Esophagus squamous epithelium (tissue), 5 donors: ENCODE data around the gene TESK2. TPM values are rescaled to one million over a fixed set of nuclear protein-coding genes. Genes with fewer than 3 reads are reported as not detected.

Source experiments
- DNase-seq: peaks from one replicate; lab custom pipeline; 2025; lab: John Stamatoyannopoulos, UW
- H3K27ac ChIP-seq, 4 donors: fragments of 200-600 bp; sonication (generic); one replicate each; pipeline ENCODE4 v1.5.1; 2016 to 2019; ENCODE audit warnings: mild to moderate bottlenecking in 1 of 4
- H3K27me3 ChIP-seq, 4 donors: fragments of 200-600 bp; sonication (generic); 1 replicate in 3 of 4; 2 replicates in 1 of 4; pipeline versions ENCODE4 v1.5.1 to v1.6.0; 2017 to 2021; ENCODE audit warnings: antibody characterized with exemption in 1 of 4
- H3K36me3 ChIP-seq, 3 donors: fragments of 200-600 bp; sonication (generic); one replicate each; pipeline ENCODE4 v1.5.1; 2016 to 2019
- H3K4me1 ChIP-seq, 3 donors: fragments of 200-600 bp; sonication (generic); one replicate each; pipeline ENCODE4 v1.5.1; 2017 to 2019
- H3K4me3 ChIP-seq, 4 donors: fragments of 200-600 bp; sonication (generic); 1 replicate in 3 of 4; 2 replicates in 1 of 4; pipeline ENCODE4 v1.5.1; 2016 to 2019; ENCODE audit warnings: mild to moderate bottlenecking in 2 of 4, moderate library complexity in 1 of 4
- H3K9me3 ChIP-seq, 3 donors: fragments of 200-600 bp; sonication (generic); one replicate each; pipeline ENCODE4 v1.5.1; 2016 to 2019
- POLR2A ChIP-seq, 4 donors: fragments of 450-650 bp; IDR thresholded peaks; one replicate each; pipeline ENCODE4 v1.6.1; 2017; ENCODE audit warnings: antibody characterized with exemption in 4 of 4, mild to moderate bottlenecking in 4 of 4, moderate library complexity in 3 of 4
- WGBS, 2 donors: methylation state at CpG; one replicate each; pipeline ENCODE4 v1.1.5; 2018; 5-methylcytosine and 5-hydroxymethylcytosine counted together
- intact Hi-C: fragments of 100-400 bp; cut with DNase I; formaldehyde crosslinking; loops from one replicate; pipeline ENCODE4 v1.15.0; 2022
- total RNA-seq, 4 donors: library from RNA; depleted of rRNA; stranded (reverse); fragments of >200 nt; gene quantifications; one replicate each; pipeline ENCODE4 v1.1.0, GENCODE V29; 2016
- TF ChIP-seq, protein P1 (sequence below), 6 experiments: fragments of 450-650 bp in 4 of 6; fragments of 200-600 bp in 2 of 6; sonication (generic) in 2 of 6; IDR thresholded peaks; one replicate each; pipeline ENCODE4 v1.5.1; 2016 to 2019; ENCODE audit warnings: antibody characterized with exemption in 6 of 6, mild to moderate bottlenecking in 4 of 6, moderate library complexity in 4 of 6
- donor health status: DM: yes; HTN: yes; CAD: no.

The TESK2 gene
- total RNA-seq, 4 donors from 2014 or later = 4.2 to 8.4 (median 5.9) TPM

DNA sequence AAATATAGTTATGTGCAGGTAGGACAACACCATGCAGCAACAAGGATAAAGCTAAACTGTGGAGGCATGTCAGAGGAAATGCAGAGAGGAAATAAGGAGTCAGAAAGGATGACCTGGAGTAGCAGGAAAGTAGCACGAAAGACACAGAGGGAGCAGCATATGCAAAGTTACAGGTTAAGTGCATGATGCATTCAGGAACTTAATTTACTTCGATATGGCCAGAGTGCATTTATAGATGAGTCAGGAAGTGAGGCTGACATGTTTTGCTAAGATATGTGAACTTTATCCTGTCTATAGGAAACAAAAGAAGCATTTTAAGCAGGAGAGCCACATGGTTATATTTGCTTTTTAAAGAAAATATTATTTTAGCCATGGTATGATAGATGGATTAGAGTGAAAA lies 135.3 kb downstream of the TESK2 start:
- H3K9me3 ChIP-seq = no peaks in the 10 kb centered on the region
- intact Hi-C loops = no loop called here
- peaks cover 0 to 15% (median 0%) of the 10 kb centered on the region in 3 donors for H3K36me3 ChIP-seq
- H3K4me1 ChIP-seq = peaks cover 12 to 36% (median 14%) of the 10 kb centered on the region in 3 donors
- H3K27me3 ChIP-seq = no peaks in the 10 kb centered on the region
- no peak overlapping the region for H3K4me3 ChIP-seq
- H3K27ac ChIP-seq = peak overlapping the region in 1 of 4 donors; percentile 53
- WGBS, 2 donors = 34 to 42% methylated on average over 2 of the region's 2 CpGs
- TF ChIP-seq, protein P1, sequence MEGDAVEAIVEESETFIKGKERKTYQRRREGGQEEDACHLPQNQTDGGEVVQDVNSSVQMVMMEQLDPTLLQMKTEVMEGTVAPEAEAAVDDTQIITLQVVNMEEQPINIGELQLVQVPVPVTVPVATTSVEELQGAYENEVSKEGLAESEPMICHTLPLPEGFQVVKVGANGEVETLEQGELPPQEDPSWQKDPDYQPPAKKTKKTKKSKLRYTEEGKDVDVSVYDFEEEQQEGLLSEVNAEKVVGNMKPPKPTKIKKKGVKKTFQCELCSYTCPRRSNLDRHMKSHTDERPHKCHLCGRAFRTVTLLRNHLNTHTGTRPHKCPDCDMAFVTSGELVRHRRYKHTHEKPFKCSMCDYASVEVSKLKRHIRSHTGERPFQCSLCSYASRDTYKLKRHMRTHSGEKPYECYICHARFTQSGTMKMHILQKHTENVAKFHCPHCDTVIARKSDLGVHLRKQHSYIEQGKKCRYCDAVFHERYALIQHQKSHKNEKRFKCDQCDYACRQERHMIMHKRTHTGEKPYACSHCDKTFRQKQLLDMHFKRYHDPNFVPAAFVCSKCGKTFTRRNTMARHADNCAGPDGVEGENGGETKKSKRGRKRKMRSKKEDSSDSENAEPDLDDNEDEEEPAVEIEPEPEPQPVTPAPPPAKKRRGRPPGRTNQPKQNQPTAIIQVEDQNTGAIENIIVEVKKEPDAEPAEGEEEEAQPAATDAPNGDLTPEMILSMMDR (IDR thresholded peaks at IDR 0.05) = no peak
- no peak for TF ChIP-seq POLR2A (IDR thresholded peaks at IDR 0.05)
- no peak for DNase-seq

DNA sequence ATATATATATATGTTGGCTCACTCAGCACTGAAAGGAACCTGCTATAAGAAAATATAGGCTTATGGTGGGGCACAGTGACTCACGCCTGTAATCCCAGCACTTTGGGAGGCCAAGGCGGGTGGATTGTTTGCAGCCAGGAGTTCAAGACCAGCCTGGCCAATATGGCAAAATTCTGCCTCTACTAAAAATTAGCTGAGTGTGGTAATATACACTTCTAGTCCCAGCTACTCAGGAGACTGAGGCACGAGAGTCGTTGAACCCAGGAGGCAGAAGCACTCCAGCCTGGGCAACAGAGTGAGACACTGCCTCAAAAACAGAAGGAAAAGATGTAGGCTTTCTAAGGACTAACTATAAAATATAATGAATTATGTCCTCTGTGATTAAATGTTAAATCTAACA lies 136.1 kb downstream of the TESK2 start:
- Histone ChIP-seq H3K4me1 (peaks cover 6 to 36% (median 7%) of the 10 kb centered on the region in 3 donors), H3K4me3 (no peak overlapping the region), H3K9me3 (no peaks in the 10 kb centered on the region), H3K27ac (no peak overlapping the region), H3K36me3 (peaks cover 0 to 15% (median 0%) of the 10 kb centered on the region in 3 donors), H3K27me3 (no peaks in the 10 kb centered on the region)
- 83 to 94% methylated on average over 4 of the region's 4 CpGs for WGBS, 2 donors
- TF ChIP-seq, protein P1 (IDR thresholded peaks at IDR 0.05) = no peak
- TF ChIP-seq POLR2A (IDR thresholded peaks at IDR 0.05) = no peak
- DNase-seq = no peak
- intact Hi-C loops = no loop called here

DNA sequence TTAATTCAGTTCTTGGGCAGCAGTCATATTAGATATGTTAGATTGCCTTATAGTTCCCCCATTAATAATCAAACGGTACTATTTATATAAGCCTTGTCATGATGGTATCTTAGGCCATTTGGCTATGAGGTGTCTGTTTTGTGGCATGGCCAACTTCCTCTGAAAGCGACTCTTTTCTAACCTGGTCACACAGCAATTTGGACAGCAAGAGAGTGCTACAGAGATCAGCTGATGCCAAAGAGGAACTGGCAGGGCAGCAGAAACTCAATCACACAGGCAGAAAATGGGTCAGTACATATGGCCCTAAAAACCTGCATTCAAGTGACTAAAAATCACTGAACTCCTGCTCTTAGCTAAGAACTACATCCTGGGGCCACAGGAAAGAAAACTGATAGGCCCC lies 137.3 kb downstream of the TESK2 start:
- 64 to 80% methylated on average over 1 to 2 of the region's 2 CpGs for WGBS, 2 donors
- TF ChIP-seq, protein P1 (IDR thresholded peaks at IDR 0.05) = no peak
- TF ChIP-seq POLR2A (IDR thresholded peaks at IDR 0.05) = no peak
- intact Hi-C loops = no loop called here

DNA sequence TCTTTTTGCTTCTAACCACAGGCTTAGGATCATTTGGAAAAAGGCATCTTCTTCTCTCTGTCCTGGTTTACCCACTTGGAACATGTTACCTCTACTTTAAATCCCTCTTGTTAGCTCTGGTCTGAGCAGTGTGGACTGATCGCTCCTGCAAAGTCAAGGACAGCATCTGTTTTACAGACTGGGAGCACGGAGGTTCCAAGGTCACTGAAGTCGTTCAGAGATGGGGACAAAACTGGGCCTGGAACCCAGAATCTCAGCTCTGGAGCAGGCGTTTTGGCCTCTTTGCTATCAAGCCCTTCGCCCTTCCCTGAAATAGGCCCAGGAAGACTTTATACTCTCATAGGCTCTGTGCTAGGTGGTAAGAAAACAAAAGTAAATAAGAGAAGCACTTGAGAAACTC lies 139.5 kb downstream of the TESK2 start:
- no peaks in the 10 kb centered on the region for H3K27me3 ChIP-seq
- DNase-seq = no peak
- H3K9me3 ChIP-seq = no peaks in the 10 kb centered on the region
- no peak overlapping the region for H3K4me3 ChIP-seq
- no peak overlapping the region for H3K27ac ChIP-seq
- intact Hi-C loops = no loop called here
- no peak for TF ChIP-seq POLR2A (IDR thresholded peaks at IDR 0.05)
- TF ChIP-seq, protein P1 (IDR thresholded peaks at IDR 0.05) = no peak
- WGBS, 2 donors = 78 to 97% methylated on average over 4 to 5 of the region's 5 CpGs
- peaks cover 0 to 21% (median 3%) of the 10 kb centered on the region in 3 donors for H3K36me3 ChIP-seq
- peaks cover 23 to 52% (median 26%) of the 10 kb centered on the region in 3 donors for H3K4me1 ChIP-seq

More for the DNA sequence above, 137.3 kb downstream of the TESK2 start:
- no peak for DNase-seq
- H3K4me3 ChIP-seq = no peak overlapping the region
- no peaks in the 10 kb centered on the region for H3K27me3 ChIP-seq
- H3K9me3 ChIP-seq = no peaks in the 10 kb centered on the region
- H3K27ac ChIP-seq = no peak overlapping the region
- peaks cover 17 to 43% (median 19%) of the 10 kb centered on the region in 3 donors for H3K4me1 ChIP-seq
- H3K36me3 ChIP-seq = peaks cover 0 to 15% (median 0%) of the 10 kb centered on the region in 3 donors

DNA sequence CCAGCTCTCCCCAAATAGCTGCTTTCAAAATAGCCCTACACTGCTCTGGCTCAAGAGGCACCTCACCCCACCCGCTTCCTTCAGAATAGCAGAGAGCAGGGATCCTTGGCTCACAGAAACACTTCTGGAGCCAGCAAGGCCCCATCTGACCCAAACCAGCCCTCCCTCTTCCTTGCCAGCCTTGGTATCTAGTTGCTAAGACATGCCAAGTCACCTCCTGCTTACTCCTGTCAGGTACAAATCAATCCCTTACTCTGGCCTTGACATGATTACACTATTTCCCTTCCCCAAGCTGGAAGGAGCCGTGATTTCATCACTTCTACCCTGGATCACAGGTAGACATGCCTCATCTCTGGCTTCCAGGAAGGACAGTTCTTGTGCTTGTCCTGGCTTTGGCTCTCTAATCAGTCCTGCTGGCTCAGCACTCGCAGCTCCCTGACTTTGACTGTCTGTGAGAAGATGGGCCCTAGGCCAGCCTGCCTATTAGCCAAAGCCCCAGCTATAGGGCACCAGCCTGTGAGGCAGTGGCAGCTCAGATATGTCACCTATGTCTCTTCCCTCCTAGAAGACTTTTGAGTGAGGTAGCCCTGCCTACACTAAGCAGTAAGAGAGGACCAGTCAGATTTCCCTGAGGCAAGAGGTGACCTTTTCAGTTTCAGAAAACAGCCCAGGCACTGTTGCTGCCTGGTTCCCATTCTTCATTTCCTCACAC lies 141.8 kb downstream of the TESK2 start:
- no peak overlapping the region for H3K4me3 ChIP-seq
- peaks cover 6 to 45% (median 14%) of the 10 kb centered on the region in 3 donors for H3K36me3 ChIP-seq
- H3K27ac ChIP-seq = peak overlapping the region; percentile 59 to 82 (median 74)
- 11 to 36% methylated on average over 3 of the region's 3 CpGs for WGBS, 2 donors
- H3K27me3 ChIP-seq = no peaks in the 10 kb centered on the region
- peaks cover 19 to 35% (median 25%) of the 10 kb centered on the region in 3 donors for H3K4me1 ChIP-seq
- TF ChIP-seq POLR2A (IDR thresholded peaks at IDR 0.05) = no peak
- TF ChIP-seq, protein P1 (IDR thresholded peaks at IDR 0.05) = no peak
- no peak for DNase-seq
- H3K9me3 ChIP-seq = no peaks in the 10 kb centered on the region
- intact Hi-C loops = loop anchor here (10.0 kb wide), 1 partner anchor 216 kb away; no protein-coding TSS in a partner anchor
